ENCODE results near the gene ELMO3. TPM values are rescaled to one million over a fixed set of nuclear protein-coding genes. Genes with fewer than 3 reads are reported as not detected.

Gene ELMO3
- total and polyA plus RNA-seq, 2 experiments from 2014 or later: 0.15 to 1.1 TPM

DNA sequence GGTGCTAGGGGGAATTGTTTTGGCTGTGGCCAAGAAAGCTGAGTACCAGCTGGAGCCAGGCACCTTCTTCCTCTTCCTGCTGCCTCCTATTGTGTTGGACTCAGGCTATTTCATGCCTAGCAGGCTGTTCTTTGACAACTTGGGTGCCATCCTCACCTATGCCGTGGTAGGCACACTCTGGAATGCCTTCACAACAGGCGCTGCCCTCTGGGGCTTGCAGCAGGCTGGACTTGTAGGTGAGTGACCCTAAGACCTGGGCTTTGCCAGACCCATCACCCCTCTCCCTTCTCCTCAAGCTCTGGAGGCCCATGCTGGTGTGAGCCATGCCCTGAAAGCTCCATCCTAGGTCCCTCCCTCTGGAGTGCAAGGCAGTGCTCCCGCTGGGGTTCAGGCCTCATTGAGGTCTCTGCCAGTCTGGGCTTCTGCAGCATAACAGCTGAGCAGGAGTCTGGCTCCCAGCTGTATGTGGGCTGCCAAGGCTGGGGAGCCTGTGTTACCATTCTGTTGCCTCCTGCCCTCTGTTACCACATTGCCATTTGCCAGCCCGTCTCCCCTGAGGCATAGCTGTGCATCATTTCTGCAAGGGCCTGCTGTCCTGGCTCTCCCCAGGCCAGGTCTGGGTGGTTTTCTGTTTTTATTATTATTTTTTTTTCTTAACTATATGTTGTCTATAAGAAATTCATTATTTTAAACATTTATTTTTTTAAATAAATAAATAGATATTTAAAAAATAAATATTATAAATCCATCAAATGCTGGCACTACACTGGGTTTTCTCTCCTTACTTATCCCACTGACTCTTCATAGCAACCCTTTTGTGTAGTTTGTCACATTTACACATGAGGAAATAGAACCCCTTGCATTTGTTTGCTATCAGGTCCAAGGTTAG lies 53.9 kb downstream of the ELMO3 start:
- Histone ChIP-seq H3K4me3 (no peak overlapping the region), H3K36me3 (no peaks in the 10 kb centered on the region)

More for the DNA sequence above, 53.9 kb downstream of the ELMO3 start:
- H3K9me3 ChIP-seq (ENCODE audit: low read depth): no peaks in the 10 kb centered on the region
- TF ChIP-seq, protein P1, sequence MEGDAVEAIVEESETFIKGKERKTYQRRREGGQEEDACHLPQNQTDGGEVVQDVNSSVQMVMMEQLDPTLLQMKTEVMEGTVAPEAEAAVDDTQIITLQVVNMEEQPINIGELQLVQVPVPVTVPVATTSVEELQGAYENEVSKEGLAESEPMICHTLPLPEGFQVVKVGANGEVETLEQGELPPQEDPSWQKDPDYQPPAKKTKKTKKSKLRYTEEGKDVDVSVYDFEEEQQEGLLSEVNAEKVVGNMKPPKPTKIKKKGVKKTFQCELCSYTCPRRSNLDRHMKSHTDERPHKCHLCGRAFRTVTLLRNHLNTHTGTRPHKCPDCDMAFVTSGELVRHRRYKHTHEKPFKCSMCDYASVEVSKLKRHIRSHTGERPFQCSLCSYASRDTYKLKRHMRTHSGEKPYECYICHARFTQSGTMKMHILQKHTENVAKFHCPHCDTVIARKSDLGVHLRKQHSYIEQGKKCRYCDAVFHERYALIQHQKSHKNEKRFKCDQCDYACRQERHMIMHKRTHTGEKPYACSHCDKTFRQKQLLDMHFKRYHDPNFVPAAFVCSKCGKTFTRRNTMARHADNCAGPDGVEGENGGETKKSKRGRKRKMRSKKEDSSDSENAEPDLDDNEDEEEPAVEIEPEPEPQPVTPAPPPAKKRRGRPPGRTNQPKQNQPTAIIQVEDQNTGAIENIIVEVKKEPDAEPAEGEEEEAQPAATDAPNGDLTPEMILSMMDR (IDR thresholded peaks at IDR 0.05; ENCODE audit: low read depth, low read length): no peak
- H3K27me3 ChIP-seq: peaks cover 14% of the 10 kb centered on the region
- no peak for DNase-seq (ENCODE audit: low read depth in 1 of 2, low spot score in 1 of 2)
- H3K27ac ChIP-seq: no peak overlapping the region
- peaks cover 3% of the 10 kb centered on the region for H3K4me1 ChIP-seq (ENCODE audit: low read depth)

Other genes with a start within 250 kb of the ELMO3 start
- 6.2 and 12.8 TPM in 2 replicates for gene CES3, start 237.9 kb upstream of the ELMO3 start, total RNA-seq
- 4.7 and 6.4 TPM in 2 replicates for gene CES3, start 237.9 kb upstream of the ELMO3 start, polyA plus RNA-seq
- 12.4 and 15.7 TPM in 2 replicates for gene CES4A, start 210.5 kb upstream of the ELMO3 start, total RNA-seq
- gene CES4A, start 210.5 kb upstream of the ELMO3 start, polyA plus RNA-seq: 14.7 and 19.9 TPM in 2 replicates
- 94.8 and 197 TPM in 2 replicates for gene CBFB, start 170.0 kb upstream of the ELMO3 start, total RNA-seq
- gene CBFB, start 170.0 kb upstream of the ELMO3 start, polyA plus RNA-seq: 66.3 and 78.5 TPM in 2 replicates
- gene PHAF1, start 89.2 kb upstream of the ELMO3 start, total RNA-seq: 10.3 and 10.8 TPM in 2 replicates
- 18.1 and 18.4 TPM in 2 replicates for gene PHAF1, start 89.2 kb upstream of the ELMO3 start, polyA plus RNA-seq
- gene B3GNT9, start 48.1 kb upstream of the ELMO3 start, total RNA-seq: 28.0 and 34.7 TPM in 2 replicates
- 18.0 and 30.4 TPM in 2 replicates for gene B3GNT9, start 48.1 kb upstream of the ELMO3 start, polyA plus RNA-seq
- gene TRADD, start 39.2 kb upstream of the ELMO3 start, total RNA-seq: 5.4 and 12.2 TPM in 2 replicates
- 6.7 and 11.9 TPM in 2 replicates for gene TRADD, start 39.2 kb upstream of the ELMO3 start, polyA plus RNA-seq
- 8.7 and 9.0 TPM in 2 replicates for gene FBXL8, start 39.2 kb upstream of the ELMO3 start, total RNA-seq
- gene FBXL8, start 39.2 kb upstream of the ELMO3 start, polyA plus RNA-seq: 6.8 and 9.3 TPM in 2 replicates
- gene HSF4, start 34.4 kb upstream of the ELMO3 start, total RNA-seq: 0.63 and 7.9 TPM in 2 replicates
- gene HSF4, start 34.4 kb upstream of the ELMO3 start, polyA plus RNA-seq: 1.7 and 2.6 TPM in 2 replicates
- 33.7 and 40.6 TPM in 2 replicates for gene NOL3, start 28.6 kb upstream of the ELMO3 start, total RNA-seq
- 19.4 and 31.1 TPM in 2 replicates for gene NOL3, start 28.6 kb upstream of the ELMO3 start, polyA plus RNA-seq
- gene MATCAP1, start 15.2 kb upstream of the ELMO3 start, total RNA-seq: 57.8 and 78.1 TPM in 2 replicates
- gene MATCAP1, start 15.2 kb upstream of the ELMO3 start, polyA plus RNA-seq: 47.8 and 53.7 TPM in 2 replicates
- 2.9 and 3.7 TPM in 2 replicates for gene EXOC3L1, start 9.0 kb upstream of the ELMO3 start, total RNA-seq
- 2.8 and 4.3 TPM in 2 replicates for gene EXOC3L1, start 9.0 kb upstream of the ELMO3 start, polyA plus RNA-seq
- gene E2F4, start 7.0 kb upstream of the ELMO3 start, total RNA-seq: 85.2 and 99.4 TPM in 2 replicates
- 66.2 and 68.0 TPM in 2 replicates for gene E2F4, start 7.0 kb upstream of the ELMO3 start, polyA plus RNA-seq
- gene TMEM208, start 28.0 kb downstream of the ELMO3 start, total RNA-seq: 29.6 and 30.2 TPM in 2 replicates
- 64.5 and 89.0 TPM in 2 replicates for gene TMEM208, start 28.0 kb downstream of the ELMO3 start, polyA plus RNA-seq
- 12.0 and 17.9 TPM in 2 replicates for gene FHOD1, start 48.4 kb downstream of the ELMO3 start, total RNA-seq
- 18.5 and 21.7 TPM in 2 replicates for gene FHOD1, start 48.4 kb downstream of the ELMO3 start, polyA plus RNA-seq
- 1.6 and 4.6 TPM in 2 replicates for gene SLC9A5, start 49.8 kb downstream of the ELMO3 start, total RNA-seq
- 4.5 and 8.4 TPM in 2 replicates for gene SLC9A5, start 49.8 kb downstream of the ELMO3 start, polyA plus RNA-seq
- 3.6 and 6.8 TPM in 2 replicates for gene PLEKHG4, start 80.4 kb downstream of the ELMO3 start, total RNA-seq
- gene PLEKHG4, start 80.4 kb downstream of the ELMO3 start, polyA plus RNA-seq: 1.0 and 5.2 TPM in 2 replicates
- 0.21 and 1.9 TPM in 2 replicates for gene KCTD19, start 127.6 kb downstream of the ELMO3 start, total RNA-seq
- gene KCTD19, start 127.6 kb downstream of the ELMO3 start, polyA plus RNA-seq: 1.6 TPM in 1 of 2 replicates, not detected in the other
- 0.11 and 0.45 TPM in 2 replicates for gene LRRC36, start 127.7 kb downstream of the ELMO3 start, total RNA-seq
- 0.75 TPM in 1 of 2 replicates, not detected in the other for gene LRRC36, start 127.7 kb downstream of the ELMO3 start, polyA plus RNA-seq
- 2.5 and 4.6 TPM in 2 replicates for gene TPPP3, start 194.4 kb downstream of the ELMO3 start, total RNA-seq
- 6.2 and 7.2 TPM in 2 replicates for gene TPPP3, start 194.4 kb downstream of the ELMO3 start, polyA plus RNA-seq
- 17.4 and 18.7 TPM in 2 replicates for gene ZDHHC1, start 217.3 kb downstream of the ELMO3 start, total RNA-seq
- gene ZDHHC1, start 217.3 kb downstream of the ELMO3 start, polyA plus RNA-seq: 19.1 and 22.4 TPM in 2 replicates
- gene HSD11B2, start 232.0 kb downstream of the ELMO3 start, total RNA-seq: 0.28 and 0.36 TPM in 2 replicates
- 0.26 and 0.84 TPM in 2 replicates for gene HSD11B2, start 232.0 kb downstream of the ELMO3 start, polyA plus RNA-seq